ENCODE measurements around the gene SUCLG2. TPM values are rescaled to one million over a fixed set of nuclear protein-coding genes. Genes with fewer than 3 reads are reported as not detected.

Gene SUCLG2
- total and polyA plus RNA-seq, 9 of the 15 experiments (the other 6 are each of a cell fraction or from before 2014, with no cell fraction given) = 10.1 to 41.4 (median 29.0) TPM

GRCh38 chr3:67642734-67643133, 11.7 kb downstream of the SUCLG2 start:
- BruUV-seq (replicated peaks) = no TSS peak
- no peak overlapping the region for H3K27ac ChIP-seq (ENCODE audit: extremely low read depth, low read depth, low read length)
- CTCF ChIA-PET (ENCODE audit: low intra/inter-chr PET ratio) = no interaction called here
- no peaks in the 10 kb centered on the region for H4K20me1 ChIP-seq (replicated peaks; ENCODE audit: control insufficient read depth, insufficient read depth, low read length)
- intact Hi-C loops (cut with micrococcal nuclease) = no loop called here
- no peak overlapping the region for H2AFZ ChIP-seq (ENCODE audit: low read depth, low read length)
- no peaks in the 10 kb centered on the region for H3K9me3 ChIP-seq (replicated peaks; ENCODE audit: control insufficient read depth, insufficient read depth, low read depth, low read length)
- POLR2A ChIA-PET = no interaction called here
- FAIRE-seq (no peak), ATAC-seq (no peak), DNase-seq (ENCODE audit: extremely low read depth in 1 of 4, low spot score in 3 of 4) (no peak)
- H3K4me3 ChIP-seq = no peak overlapping the region
- 71% methylated on average over 1 of the region's 1 CpG for WGBS (ENCODE audit: insufficient coverage, low coverage, missing lambda C conversion rate)
- H3K4me2 ChIP-seq (ENCODE audit: insufficient read depth, low read length) = no peak overlapping the region
- H3K9me1 ChIP-seq (ENCODE audit: control insufficient read depth, insufficient read depth, low read length) = no peaks in the 10 kb centered on the region
- H3K27me3 ChIP-seq (ENCODE audit: control insufficient read depth in 2 of 2, insufficient read depth in 2 of 2, low read length in 2 of 2) = no peaks in the 10 kb centered on the region
- H3K9ac ChIP-seq (ENCODE audit: insufficient read depth in 1 of 2, low read depth in 2 of 2, low read length in 2 of 2) = no peak overlapping the region
- peaks cover 7% of the 10 kb centered on the region; the same call in 2 of the 3 replicates for H3K79me2 ChIP-seq (ENCODE audit: control insufficient read depth, insufficient read depth, low read length)
- in situ Hi-C loops (cut with MboI) = no loop called here
- no peaks in the 10 kb centered on the region; a peak in 1 of 5 replicates for H3K4me1 ChIP-seq (replicated peaks in 1 of 2; ENCODE audit: control insufficient read depth in 2 of 2, insufficient read depth in 2 of 2, low read length in 2 of 2)
- H3K36me3 ChIP-seq (ENCODE audit: control insufficient read depth, insufficient read depth, low read length) = peaks cover 8% of the 10 kb centered on the region; the same call in 1 of the 3 replicates
- TF ChIP-seq ZNF407 (IDR thresholded peaks at IDR 0.05; ENCODE audit: low read depth) (no peak), TBP (optimal IDR thresholded peaks at IDR 0.05; ENCODE audit: low read depth, low read length) (no peak), DPF2 (IDR thresholded peaks at IDR 0.05) (no peak), ZMIZ1 (IDR thresholded peaks at IDR 0.05; ENCODE audit: low read depth in 2 of 2, low read length in 2 of 2) (no peak), RUNX1 (IDR thresholded peaks at IDR 0.05; ENCODE audit: low read depth) (no peak), MYC (IDR thresholded peaks at IDR 0.05; ENCODE audit: low read depth, low read length) (no peak), MYC (CRISPR knock-in tag; IDR thresholded peaks at IDR 0.05; ENCODE audit: borderline replicate concordance, low read depth) (no peak), ZZZ3 (IDR thresholded peaks at IDR 0.05) (no peak), ZNF184 (CRISPR knock-in tag; IDR thresholded peaks at IDR 0.05) (no peak), EWSR1 (IDR thresholded peaks at IDR 0.05; ENCODE audit: borderline replicate concordance, low read depth, partially characterized antibody) (no peak), NCOA6 (IDR thresholded peaks at IDR 0.05) (no peak)

Data from K562 (cell line).